Peyer's patch (tissue), 4 donors: Measurements from ENCODE around the gene RGS5. TPM values are rescaled to one million over a fixed set of nuclear protein-coding genes. Genes with fewer than 3 reads are reported as not detected.

ENCODE experiments used
- DNase-seq, 3 donors: peaks; one replicate each; pipeline ENCODE4 v3.0.0-alpha.2; 2017 to 2019
- H3K27ac ChIP-seq, 4 donors: fragments of 200-600 bp; sonication (generic); one replicate each; pipeline ENCODE4 v1.5.1; 2016 to 2019
- H3K27me3 ChIP-seq, 2 donors: fragments of 200-600 bp; sonication (generic); one replicate each; pipeline ENCODE4 v1.5.1; 2019
- H3K36me3 ChIP-seq, 3 donors: fragments of 200-600 bp; sonication (generic); one replicate each; pipeline ENCODE4 v1.5.1; 2016 to 2019
- H3K4me1 ChIP-seq, 4 donors: fragments of 200-600 bp; sonication (generic); one replicate each; pipeline ENCODE4 v1.5.1; 2016 to 2019
- H3K4me3 ChIP-seq, 4 donors: fragments of 200-600 bp; sonication (generic); 1 replicate in 3 of 4; 2 replicates in 1 of 4; pipeline ENCODE4 v1.5.1; 2016 to 2019; ENCODE audit warnings: mild to moderate bottlenecking in 1 of 4
- H3K9me3 ChIP-seq, 4 donors: fragments of 200-600 bp; sonication (generic); one replicate each; pipeline ENCODE4 v1.5.1; 2016 to 2019; ENCODE audit warnings: mild to moderate bottlenecking in 1 of 4
- POLR2A ChIP-seq, 2 donors: fragments of 450-650 bp; IDR thresholded peaks; one replicate each; pipeline ENCODE4 v1.5.1; 2017; ENCODE audit warnings: antibody characterized with exemption in 2 of 2, mild to moderate bottlenecking in 2 of 2, moderate library complexity in 2 of 2
- total RNA-seq, 4 donors: library from RNA; depleted of rRNA; stranded (reverse); fragments of >200 nt; gene quantifications; one replicate each; pipeline ENCODE4 v1.1.0, GENCODE V29; 2016
- TF ChIP-seq, protein P1 (sequence below), 6 experiments: fragments of 450-650 bp in 4 of 6; fragments of 200-600 bp in 2 of 6; sonication (generic) in 1 of 6; IDR thresholded peaks; one replicate each; pipeline ENCODE4 v1.5.1; 2017 to 2019; ENCODE audit warnings: antibody characterized with exemption in 6 of 6, mild to moderate bottlenecking in 3 of 6, moderate library complexity in 1 of 6

The RGS5 gene
- total RNA-seq, 4 donors from 2014 or later = 13.1 to 56.9 (median 31.7) TPM

DNA sequence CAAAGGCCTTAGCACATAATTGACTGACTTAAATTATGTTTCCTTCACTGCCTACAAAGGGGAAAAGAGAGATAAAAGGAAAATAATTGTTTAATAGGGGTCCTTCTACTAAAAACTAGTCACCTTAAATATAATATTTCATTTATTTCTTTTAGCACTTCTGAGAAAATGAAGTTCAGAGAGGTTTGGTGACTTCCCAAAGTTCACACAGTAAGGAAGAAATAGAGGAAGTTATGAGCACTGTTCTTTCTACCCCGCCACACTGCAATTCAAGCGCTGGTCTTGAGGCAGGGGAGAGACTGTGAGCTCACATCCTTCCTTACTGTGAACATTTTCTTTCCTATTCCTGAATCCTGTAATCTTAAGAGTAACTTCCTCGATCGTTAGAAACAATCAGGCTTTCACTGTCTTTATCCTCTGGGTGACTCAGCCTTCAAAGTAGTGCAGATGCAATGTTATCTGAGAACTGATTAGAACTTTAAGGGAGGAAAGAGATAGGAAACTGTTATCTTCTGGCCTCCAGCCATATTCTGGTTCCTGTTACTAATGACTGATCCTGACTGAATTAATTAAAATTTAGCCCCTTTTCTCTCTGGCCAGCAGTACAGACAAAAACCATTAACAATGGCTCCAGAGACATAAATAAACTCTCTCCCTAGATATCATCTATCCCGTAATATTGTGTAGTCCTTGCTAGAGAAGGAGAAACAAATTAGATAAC, 6.8 kb downstream of the RGS5 start:
- TF ChIP-seq, protein P1, sequence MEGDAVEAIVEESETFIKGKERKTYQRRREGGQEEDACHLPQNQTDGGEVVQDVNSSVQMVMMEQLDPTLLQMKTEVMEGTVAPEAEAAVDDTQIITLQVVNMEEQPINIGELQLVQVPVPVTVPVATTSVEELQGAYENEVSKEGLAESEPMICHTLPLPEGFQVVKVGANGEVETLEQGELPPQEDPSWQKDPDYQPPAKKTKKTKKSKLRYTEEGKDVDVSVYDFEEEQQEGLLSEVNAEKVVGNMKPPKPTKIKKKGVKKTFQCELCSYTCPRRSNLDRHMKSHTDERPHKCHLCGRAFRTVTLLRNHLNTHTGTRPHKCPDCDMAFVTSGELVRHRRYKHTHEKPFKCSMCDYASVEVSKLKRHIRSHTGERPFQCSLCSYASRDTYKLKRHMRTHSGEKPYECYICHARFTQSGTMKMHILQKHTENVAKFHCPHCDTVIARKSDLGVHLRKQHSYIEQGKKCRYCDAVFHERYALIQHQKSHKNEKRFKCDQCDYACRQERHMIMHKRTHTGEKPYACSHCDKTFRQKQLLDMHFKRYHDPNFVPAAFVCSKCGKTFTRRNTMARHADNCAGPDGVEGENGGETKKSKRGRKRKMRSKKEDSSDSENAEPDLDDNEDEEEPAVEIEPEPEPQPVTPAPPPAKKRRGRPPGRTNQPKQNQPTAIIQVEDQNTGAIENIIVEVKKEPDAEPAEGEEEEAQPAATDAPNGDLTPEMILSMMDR (IDR thresholded peaks at IDR 0.05) = no peak
- TF ChIP-seq POLR2A (IDR thresholded peaks at IDR 0.05) = no peak
- H3K36me3 ChIP-seq = no peaks in the 10 kb centered on the region
- no peaks in the 10 kb centered on the region for H3K4me1 ChIP-seq
- H3K27ac ChIP-seq = no peak overlapping the region
- no peak overlapping the region for H3K4me3 ChIP-seq
- no peaks in the 10 kb centered on the region for H3K27me3 ChIP-seq
- DNase-seq = no peak
- H3K9me3 ChIP-seq = no peaks in the 10 kb centered on the region

GRCh38 chr1:163191301-163191700, 11.4 kb downstream of the RGS5 start:
- no peak for TF ChIP-seq POLR2A (IDR thresholded peaks at IDR 0.05)
- TF ChIP-seq, protein P1 (IDR thresholded peaks at IDR 0.05) = no peak
- Histone ChIP-seq H3K27ac (no peak overlapping the region), H3K4me3 (no peak overlapping the region), H3K36me3 (no peaks in the 10 kb centered on the region), H3K9me3 (no peaks in the 10 kb centered on the region), H3K4me1 (no peaks in the 10 kb centered on the region), H3K27me3 (no peaks in the 10 kb centered on the region)
- DNase-seq = no peak

- Histone ChIP-seq H3K4me3 (no peak overlapping the region), H3K9me3 (no peaks in the 10 kb centered on the region), H3K36me3 (no peaks in the 10 kb centered on the region), H3K4me1 (no peaks in the 10 kb centered on the region), H3K27ac (no peak overlapping the region), H3K27me3 (no peaks in the 10 kb centered on the region)
- no peak for TF ChIP-seq POLR2A (IDR thresholded peaks at IDR 0.05)
- TF ChIP-seq, protein P1 (IDR thresholded peaks at IDR 0.05) = no peak
- DNase-seq = no peak
Observed at GRCh38 chr1:163188947-163189346, 13.8 kb downstream of the RGS5 start.

DNA sequence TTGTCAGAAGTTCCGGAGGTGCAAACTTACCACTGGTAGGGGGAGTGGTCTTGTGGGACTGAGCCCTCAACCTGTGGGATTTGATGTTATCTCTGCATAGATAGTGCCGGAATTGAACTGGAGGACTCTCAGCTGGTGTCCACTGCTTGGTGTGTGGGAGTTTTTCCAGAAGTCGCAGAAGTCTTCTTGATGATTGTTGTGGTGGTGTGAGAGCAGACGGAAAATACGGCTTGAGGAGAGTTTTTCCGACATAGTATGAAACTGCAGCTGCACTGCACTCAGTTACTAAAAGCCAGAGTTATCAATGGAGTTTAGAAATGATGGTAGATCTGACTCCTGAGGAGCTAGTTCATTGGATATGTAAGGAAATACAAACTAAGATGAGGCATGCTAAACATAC, 14.9 kb downstream of the RGS5 start:
- DNase-seq = no peak
- Histone ChIP-seq H3K27me3 (no peaks in the 10 kb centered on the region), H3K4me3 (no peak overlapping the region), H3K27ac (no peak overlapping the region), H3K9me3 (no peaks in the 10 kb centered on the region), H3K36me3 (no peaks in the 10 kb centered on the region), H3K4me1 (no peaks in the 10 kb centered on the region)
- TF ChIP-seq, protein P1 (IDR thresholded peaks at IDR 0.05) = no peak
- TF ChIP-seq POLR2A (IDR thresholded peaks at IDR 0.05) = no peak

DNA sequence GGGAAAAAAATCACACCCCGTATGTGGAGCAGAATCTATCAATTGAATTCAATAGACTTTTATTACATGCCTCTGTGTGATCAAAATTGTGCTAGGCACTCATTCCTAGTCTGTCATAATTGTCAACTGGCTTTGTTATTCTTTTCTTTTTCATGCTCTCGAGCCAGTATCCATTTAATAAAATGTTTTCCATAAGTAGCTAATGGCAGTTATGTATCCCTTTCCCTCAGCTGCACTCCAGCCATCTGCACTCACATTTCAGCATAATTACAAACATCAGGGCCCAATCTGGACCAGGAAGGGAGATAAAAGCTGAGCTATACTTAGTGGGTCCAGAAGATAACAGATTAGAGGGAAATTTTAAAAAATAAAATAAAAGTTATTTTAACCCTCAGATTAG, 15.9 kb downstream of the RGS5 start:
- Histone ChIP-seq H3K4me1 (no peaks in the 10 kb centered on the region), H3K9me3 (no peaks in the 10 kb centered on the region), H3K27me3 (no peaks in the 10 kb centered on the region), H3K4me3 (no peak overlapping the region), H3K27ac (no peak overlapping the region), H3K36me3 (no peaks in the 10 kb centered on the region)
- TF ChIP-seq, protein P1 (IDR thresholded peaks at IDR 0.05) = no peak
- TF ChIP-seq POLR2A (IDR thresholded peaks at IDR 0.05) = no peak
- DNase-seq = no peak
